HG03103 (cell line): Measurements from ENCODE around the gene INPP4B.

Experiments used
- ATAC-seq: cut with Tn5 transposase; IDR thresholded peaks from one replicate; pipeline ENCODE4 v1.9.1; 2021; ENCODE audit warnings: low read depth; ENCODE audit not compliant: unreplicated experiment

INPP4B gene

GRCh38 chr4:142274137-142274536 is 572.0 kb downstream of the INPP4B start:
- ATAC-seq = no peak

DNA sequence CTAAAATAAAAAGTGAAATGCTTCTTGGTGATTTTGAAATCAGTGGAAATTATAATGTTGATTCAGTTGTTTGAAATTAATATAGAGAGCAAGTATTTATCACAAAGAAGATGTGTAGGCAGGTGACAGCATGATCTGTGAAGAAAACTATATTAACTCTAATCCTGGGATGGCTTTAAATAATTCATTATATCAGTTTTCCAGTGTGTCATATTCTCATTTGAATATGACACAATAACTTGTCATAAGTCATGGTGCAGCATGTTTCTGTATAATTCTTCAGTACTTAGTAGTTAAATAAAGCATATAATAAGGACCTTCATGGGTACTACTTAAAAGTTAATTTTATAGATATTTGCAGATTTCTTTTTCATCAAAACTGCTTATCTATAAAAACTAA is 573.6 kb downstream of the INPP4B start:
- ATAC-seq = no peak

- ATAC-seq = no peak
Measured at GRCh38 chr4:142271832-142272231, 574.3 kb downstream of the INPP4B start.

DNA sequence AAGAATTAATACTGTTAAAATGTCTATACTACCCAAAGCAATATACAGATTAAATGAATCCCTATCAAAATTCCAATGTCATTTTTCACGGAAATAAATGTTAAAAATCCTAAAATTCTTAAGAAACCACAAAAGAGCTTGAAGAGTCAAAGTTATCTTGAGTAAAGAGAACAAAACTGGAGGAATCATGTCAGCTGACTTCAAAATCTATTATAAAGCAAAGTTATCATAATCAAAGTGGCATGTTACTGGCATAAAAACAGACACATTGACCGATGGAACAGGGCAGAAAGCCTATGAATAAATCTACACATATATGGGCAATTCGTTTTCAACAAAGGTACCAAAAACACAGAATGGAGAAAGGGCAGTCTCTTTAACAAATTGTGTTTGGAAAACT is 579.0 kb downstream of the INPP4B start:
- ATAC-seq = no peak

DNA sequence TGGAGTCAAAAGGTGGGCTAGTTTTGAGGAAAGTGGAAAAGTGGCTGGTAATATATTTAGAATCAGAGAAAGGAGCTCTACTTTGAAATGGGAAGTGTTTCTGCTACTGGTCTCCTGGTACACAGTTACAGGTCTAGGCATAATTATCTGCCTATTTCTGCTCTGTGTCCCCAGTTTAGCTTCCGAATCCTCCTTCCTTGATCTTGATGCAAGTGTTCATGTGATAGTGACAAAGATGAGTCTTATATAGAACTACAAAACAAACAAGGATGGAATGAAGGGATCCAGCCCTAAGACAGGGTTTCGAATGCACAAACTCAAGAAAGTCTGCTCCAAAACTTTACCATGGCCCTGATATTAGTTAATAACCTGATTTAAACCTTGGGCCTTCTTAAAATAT is 580.2 kb downstream of the INPP4B start:
- no peak for ATAC-seq

- no peak for ATAC-seq
Measured at GRCh38 chr4:142265536-142265935, 580.6 kb downstream of the INPP4B start.

DNA sequence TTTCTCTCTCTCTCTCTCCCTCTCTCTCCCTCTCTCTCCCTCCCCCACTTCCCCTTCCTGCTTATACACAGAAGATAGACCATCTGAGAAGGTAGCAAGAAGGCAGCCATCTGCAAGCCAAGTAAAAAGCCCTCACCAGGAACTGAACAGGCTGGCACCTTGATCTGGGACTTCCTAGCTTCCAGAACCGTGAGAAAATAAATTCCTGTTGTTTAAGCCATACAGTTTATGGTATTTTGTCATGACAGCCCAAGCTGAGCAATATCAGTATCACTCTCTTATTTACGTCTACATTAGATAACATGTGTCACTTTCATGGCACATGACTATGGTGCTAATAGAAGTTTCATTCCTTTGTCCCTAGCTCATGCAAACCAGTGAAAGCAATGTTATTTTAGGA is 581.1 kb downstream of the INPP4B start:
- ATAC-seq = no peak

DNA sequence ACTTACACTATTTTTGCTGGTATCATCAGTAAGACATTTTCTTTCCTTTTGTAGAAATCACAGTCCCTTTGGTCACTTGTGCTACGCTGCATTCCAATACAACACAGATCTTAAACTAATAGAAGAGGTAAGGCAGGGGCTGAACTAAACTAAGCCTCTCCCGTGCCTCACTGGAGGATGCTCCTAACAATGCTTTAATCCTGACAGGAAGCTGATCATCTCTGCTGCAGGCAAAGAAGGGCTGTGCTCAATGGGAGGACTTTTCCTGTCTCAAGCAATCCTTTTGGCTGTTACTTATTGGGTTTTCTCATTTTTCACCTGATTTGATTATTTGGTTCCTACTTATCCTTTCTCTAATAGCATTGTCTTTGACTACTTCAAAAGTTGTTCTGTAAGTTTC is 583.1 kb downstream of the INPP4B start:
- no peak for ATAC-seq

- no peak for ATAC-seq
Measured at GRCh38 chr4:142248946-142249345, 597.2 kb downstream of the INPP4B start.

GRCh38 chr4:142243255-142243654 is 602.8 kb downstream of the INPP4B start:
- ATAC-seq = no peak

DNA sequence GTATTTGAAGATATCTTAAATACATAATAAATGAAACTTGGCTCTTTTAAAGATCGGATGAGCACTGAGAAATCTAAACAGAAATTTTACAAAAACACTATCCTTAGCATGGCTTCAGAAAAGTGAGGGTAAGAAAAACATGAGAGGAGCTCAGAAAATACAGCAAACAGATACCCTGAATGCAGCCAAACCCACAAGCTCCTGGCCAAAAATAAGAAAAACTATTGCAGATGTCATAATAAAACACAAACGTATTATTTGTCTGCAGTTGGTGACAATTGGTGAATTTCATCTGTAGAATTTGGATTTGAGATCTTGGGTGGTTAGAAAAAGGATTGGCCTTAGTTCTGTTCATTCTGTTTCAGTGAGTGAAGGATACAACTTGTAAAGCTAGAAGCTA is 603.9 kb downstream of the INPP4B start:
- no peak for ATAC-seq

- ATAC-seq = no peak
Measured at GRCh38 chr4:142238589-142238988, 607.5 kb downstream of the INPP4B start.

GRCh38 chr4:142236268-142236667 is 609.8 kb downstream of the INPP4B start:
- no peak for ATAC-seq

DNA sequence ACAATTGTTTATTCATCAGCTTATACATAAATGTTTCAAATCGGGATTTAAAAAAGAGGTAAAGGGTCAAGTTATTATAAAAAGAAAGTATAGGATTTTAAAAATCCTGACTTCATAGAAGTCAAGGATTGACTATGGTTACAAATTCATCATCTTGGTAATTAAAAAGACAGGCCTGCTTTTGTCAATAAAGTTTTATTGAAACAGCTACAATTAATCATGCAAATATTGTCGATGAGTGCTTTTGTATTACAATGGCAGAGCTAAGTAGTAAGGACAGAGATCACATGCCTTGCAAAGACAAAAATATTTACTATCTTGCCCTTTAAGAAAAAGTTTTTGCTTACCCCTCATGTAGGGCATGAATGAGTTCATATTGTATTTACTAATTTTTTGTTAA is 614.3 kb downstream of the INPP4B start:
- no peak for ATAC-seq

- no peak for ATAC-seq
Measured at GRCh38 chr4:142230991-142231390, 615.1 kb downstream of the INPP4B start.

GRCh38 chr4:142226014-142226413 is 620.1 kb downstream of the INPP4B start:
- ATAC-seq = no peak

DNA sequence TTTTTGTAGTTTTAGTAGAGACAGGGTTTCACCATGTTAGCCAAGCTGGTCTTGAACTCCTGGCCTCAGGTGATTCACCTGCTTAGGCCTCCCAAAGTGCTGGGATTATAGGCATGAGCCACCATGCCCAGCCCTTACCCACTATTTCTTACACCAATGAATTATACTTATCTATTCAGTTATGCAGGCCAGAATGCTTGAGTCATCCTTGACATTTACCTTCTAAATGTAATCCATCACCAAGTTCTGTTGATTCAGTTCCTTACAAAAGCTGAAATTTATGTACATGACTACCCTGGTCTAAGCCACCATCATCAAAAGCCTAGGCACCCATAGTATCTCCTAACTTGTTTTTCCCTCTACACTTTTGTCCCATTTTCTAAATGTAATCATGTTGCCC is 624.0 kb downstream of the INPP4B start:
- ATAC-seq = no peak

GRCh38 chr4:142218726-142219125 is 627.4 kb downstream of the INPP4B start:
- ATAC-seq = no peak

DNA sequence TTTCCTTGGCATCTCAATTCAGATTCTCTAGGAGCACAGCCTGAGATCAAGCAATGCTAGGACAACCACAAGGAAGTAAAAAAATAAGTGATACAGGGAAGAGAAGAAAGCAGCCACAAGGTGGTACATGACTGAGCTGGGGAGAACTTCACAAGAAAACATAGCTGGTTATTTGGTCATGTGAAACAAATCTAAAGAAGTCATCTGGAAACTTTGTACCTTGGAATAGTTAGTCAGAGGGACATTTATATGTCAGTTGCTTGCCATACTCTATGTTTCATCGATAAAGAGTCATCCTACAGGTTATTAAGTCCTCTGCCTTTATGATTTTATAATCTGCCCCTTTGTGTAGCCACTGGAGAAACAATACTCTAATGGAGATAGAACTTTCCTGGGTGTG is 634.7 kb downstream of the INPP4B start:
- ATAC-seq = no peak

- no peak for ATAC-seq
Measured at GRCh38 chr4:142203505-142203904, 642.6 kb downstream of the INPP4B start.

DNA sequence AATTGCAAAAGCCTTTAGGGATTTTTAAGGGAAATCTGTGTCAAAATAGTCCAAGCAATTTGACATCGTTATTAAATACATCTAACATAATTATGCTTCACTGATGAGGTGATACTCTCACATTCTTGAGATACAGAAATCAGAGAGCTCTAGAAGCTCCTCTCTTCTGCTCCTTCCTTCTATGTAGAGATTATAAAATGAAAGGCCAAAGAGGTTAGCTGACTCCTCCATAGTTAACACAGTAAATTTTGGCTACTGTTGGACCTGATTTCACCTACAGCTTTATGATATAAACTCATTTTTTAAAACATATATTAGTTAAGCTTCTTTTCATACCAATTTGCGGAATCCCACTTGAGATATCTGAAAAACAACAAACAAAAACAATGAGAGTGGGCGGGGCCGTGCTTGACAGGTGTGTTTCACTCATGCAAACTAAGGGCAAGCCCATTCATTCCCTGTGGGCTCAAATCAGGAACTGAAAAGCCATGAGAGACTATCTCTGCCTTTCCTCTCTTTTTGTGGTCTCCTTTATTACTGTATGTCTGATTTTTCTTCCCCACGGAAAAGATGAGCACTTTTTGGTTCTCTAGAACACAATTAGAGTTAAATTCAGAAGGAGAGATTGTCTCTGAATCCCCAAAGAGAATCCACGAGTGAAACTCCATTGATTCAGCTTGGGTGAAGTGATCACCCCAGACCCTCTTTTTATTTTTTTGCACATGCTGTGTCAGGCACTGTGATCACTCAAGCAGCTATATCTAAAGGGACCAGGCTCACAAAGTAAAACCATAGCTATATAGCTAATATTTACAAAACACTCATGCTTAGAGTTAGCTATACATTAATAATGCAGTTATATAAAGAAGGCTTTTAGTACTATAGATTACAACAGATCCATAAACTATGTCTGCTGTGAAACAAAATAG is 643.4 kb downstream of the INPP4B start:
- peak; percentile 85 for ATAC-seq

DNA sequence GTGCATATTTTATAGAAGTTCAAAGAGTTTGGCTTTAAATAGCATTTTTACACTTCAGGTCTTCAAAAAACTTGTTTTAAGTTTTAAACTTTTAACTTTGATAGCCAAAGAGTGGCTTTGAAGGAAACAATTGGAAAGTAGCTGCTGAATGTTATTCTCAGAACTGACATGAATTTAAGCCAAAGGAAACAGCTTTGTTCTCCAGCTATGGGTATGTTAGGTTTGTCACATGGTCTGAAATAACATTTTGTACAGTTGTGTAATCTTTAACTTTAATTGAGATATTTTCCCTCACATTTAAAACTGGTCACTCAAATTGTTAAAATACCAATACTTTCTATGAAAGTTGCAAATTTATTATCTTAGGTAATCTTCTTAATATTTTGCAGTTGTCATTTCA is 645.1 kb downstream of the INPP4B start:
- ATAC-seq = no peak
